22Rv1 (cell line): ENCODE data around the gene PPFIA1.

Experiments
- ZFX ChIP-seq: fragments of 450-650 bp; IDR thresholded peaks from 2 replicates; pipeline ENCODE4 v1.6.1; 2017; ENCODE audit warnings: antibody characterized with exemption, borderline replicate concordance
- TF ChIP-seq, protein P1 (sequence below): fragments of 450-650 bp; IDR thresholded peaks from 2 replicates; pipeline ENCODE4 v1.5.1; 2017; ENCODE audit warnings: mild to moderate bottlenecking

DNA sequence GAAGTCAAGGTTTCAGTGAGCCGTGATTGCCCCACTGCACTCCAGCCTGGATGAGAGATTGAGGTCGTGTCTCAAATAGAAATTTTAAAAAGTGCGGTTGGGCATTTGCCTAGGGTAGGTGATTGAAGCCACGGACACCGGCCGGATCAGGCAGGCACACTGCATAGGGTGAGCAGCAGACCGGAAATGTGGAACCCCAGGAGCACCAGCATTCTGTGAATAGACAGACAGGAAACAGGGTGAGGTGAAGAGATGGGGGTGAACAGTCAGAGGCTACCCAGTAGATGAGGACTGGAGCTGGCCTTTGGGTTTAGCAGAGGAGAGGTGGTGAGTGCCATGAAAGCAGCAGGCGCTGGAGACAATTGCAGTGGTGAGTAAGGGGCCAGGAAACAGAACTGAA is 43.5 kb downstream of the PPFIA1 start:
- TF ChIP-seq, protein P1, sequence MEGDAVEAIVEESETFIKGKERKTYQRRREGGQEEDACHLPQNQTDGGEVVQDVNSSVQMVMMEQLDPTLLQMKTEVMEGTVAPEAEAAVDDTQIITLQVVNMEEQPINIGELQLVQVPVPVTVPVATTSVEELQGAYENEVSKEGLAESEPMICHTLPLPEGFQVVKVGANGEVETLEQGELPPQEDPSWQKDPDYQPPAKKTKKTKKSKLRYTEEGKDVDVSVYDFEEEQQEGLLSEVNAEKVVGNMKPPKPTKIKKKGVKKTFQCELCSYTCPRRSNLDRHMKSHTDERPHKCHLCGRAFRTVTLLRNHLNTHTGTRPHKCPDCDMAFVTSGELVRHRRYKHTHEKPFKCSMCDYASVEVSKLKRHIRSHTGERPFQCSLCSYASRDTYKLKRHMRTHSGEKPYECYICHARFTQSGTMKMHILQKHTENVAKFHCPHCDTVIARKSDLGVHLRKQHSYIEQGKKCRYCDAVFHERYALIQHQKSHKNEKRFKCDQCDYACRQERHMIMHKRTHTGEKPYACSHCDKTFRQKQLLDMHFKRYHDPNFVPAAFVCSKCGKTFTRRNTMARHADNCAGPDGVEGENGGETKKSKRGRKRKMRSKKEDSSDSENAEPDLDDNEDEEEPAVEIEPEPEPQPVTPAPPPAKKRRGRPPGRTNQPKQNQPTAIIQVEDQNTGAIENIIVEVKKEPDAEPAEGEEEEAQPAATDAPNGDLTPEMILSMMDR: no peak
- TF ChIP-seq ZFX: no peak
